Lung (tissue), 12 donors: ENCODE results near the gene GSKIP. TPM values are rescaled to one million over a fixed set of nuclear protein-coding genes. Genes with fewer than 3 reads are reported as not detected.

Source experiments
- ATAC-seq: fragments of 200-7000 bp; cut with Tn5 transposase; one replicate; pipeline ENCODE4 v1.9.1; 2020; ENCODE audit warnings: moderate number of reproducible peaks; ENCODE audit not compliant: insufficient read depth, low FRiP score
- DNase-seq, 3 donors: peaks; one replicate each; pipeline ENCODE4 v3.0.0-alpha.2; 2013 to 2017
- H3K27ac ChIP-seq, 2 donors: one replicate each; pipeline ENCODE4 v1.5.1; 2013; ENCODE audit warnings: mild to moderate bottlenecking in 2 of 2, moderate library complexity in 2 of 2, control low read depth in 1 of 2, inconsistent platforms in 1 of 2, low read depth in 1 of 2, low read length in 1 of 2
- H3K27me3 ChIP-seq, 3 donors: one replicate each; pipeline ENCODE4 v1.5.1; 2013; ENCODE audit warnings: low read length in 2 of 3; ENCODE audit not compliant: control insufficient read depth in 3 of 3, insufficient read depth in 3 of 3
- H3K36me3 ChIP-seq, 4 donors: one replicate each; pipeline ENCODE4 v1.5.1; 2013; ENCODE audit warnings: low read length in 4 of 4, mild to moderate bottlenecking in 1 of 4, moderate library complexity in 1 of 4; ENCODE audit not compliant: control insufficient read depth in 4 of 4, insufficient read depth in 4 of 4
- H3K4me1 ChIP-seq, 5 donors: one replicate each; pipeline ENCODE4 v1.5.1; 2013; ENCODE audit warnings: low read length in 5 of 5, mild to moderate bottlenecking in 2 of 5, moderate library complexity in 1 of 5; ENCODE audit not compliant: control insufficient read depth in 5 of 5, insufficient read depth in 5 of 5
- H3K4me3 ChIP-seq: one replicate; pipeline ENCODE4 v1.5.1; 2013; ENCODE audit warnings: mild to moderate bottlenecking, control low read depth, moderate library complexity
- H3K9ac ChIP-seq, 2 donors: one replicate each; pipeline ENCODE4 v1.5.1; 2013; ENCODE audit warnings: low read length in 2 of 2, control low read depth in 1 of 2; ENCODE audit not compliant: insufficient read depth in 1 of 2
- H3K9me3 ChIP-seq, 4 donors: one replicate each; pipeline ENCODE4 v1.5.1; 2013; ENCODE audit warnings: low read length in 3 of 4, mild to moderate bottlenecking in 1 of 4, moderate library complexity in 1 of 4; ENCODE audit not compliant: control insufficient read depth in 4 of 4, insufficient read depth in 3 of 4
- CTCF ChIP-seq: IDR thresholded peaks from 2 replicates; pipeline ENCODE4 v1.5.1; 2012; ENCODE audit warnings: mild to moderate bottlenecking; ENCODE audit errors: control extremely low read depth, extremely low read depth
- WGBS, 2 donors: extraction: QIAGEN DNeasy Blood & Tissue Kit; methylation state at CpG; one replicate each; pipeline ENCODE4 v1.1.7; 2013; 5-methylcytosine and 5-hydroxymethylcytosine counted together
- polyA plus RNA-seq, 2 donors: library from polyadenylated mRNA; stranded (reverse); fragments of 200-250 nt; gene quantifications; one replicate each; pipeline ENCODE4 v1.2.1, GENCODE V29; 2013
- total RNA-seq, 2 donors: library from RNA; depleted of rRNA in 1 of 2; stranded (reverse); fragments of >200 nt in 1 of 2; gene quantifications; one replicate each; pipeline ENCODE4 v1.2.1, GENCODE V29; 2014 to 2021
- donor health status: control.
- donor health status: control.
- donor health status: Bipolar disorder and iron deficiency.
- donor health status: healthy.
- donor health status: DM: yes; HTN: yes; CAD: no.

GSKIP gene
- total and polyA plus RNA-seq, 4 donors: 8.2 to 20.6 (median 15.0) TPM

- no peaks in the 10 kb centered on the region for H3K4me1 ChIP-seq
- no peaks in the 10 kb centered on the region for H3K27me3 ChIP-seq
- H3K27ac ChIP-seq: no peak overlapping the region
- ATAC-seq (no peak), DNase-seq (no peak)
- H3K9me3 ChIP-seq: no peaks in the 10 kb centered on the region
- no peaks in the 10 kb centered on the region for H3K36me3 ChIP-seq
- H3K4me3 ChIP-seq: no peak overlapping the region
- TF ChIP-seq CTCF: no peak
- no peak overlapping the region for H3K9ac ChIP-seq
- 88 to 93% methylated on average over 4 of the region's 4 CpGs for WGBS, 2 donors
These were observed 46.8 kb downstream of the GSKIP start for GRCh38 chr14:96410119-96410518.

DNA sequence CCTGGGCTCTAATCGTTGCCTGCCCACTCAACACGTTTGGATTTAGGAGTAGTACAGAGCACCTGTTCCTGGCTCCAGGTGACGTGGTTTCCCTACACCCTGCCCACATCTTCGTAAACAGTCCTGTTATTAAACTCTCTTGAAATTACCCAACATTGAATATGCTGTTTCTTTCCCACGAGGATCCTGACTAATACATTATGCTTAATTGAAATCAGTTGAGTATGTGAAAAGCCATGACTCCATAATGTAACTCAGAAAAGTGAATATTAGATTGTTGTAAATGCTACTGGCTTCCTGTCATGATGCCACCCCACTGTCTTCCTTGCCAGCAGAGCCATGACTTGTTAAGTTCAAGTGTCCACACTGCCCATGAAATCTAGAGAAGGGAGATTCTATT lies 50.2 kb downstream of the GSKIP start:
- no peak overlapping the region for H3K9ac ChIP-seq
- no peak overlapping the region for H3K4me3 ChIP-seq
- ATAC-seq (no peak), DNase-seq (no peak)
- no peak for TF ChIP-seq CTCF
- no peaks in the 10 kb centered on the region for H3K27me3 ChIP-seq
- no peak overlapping the region for H3K27ac ChIP-seq
- H3K36me3 ChIP-seq: no peaks in the 10 kb centered on the region
- WGBS, 2 donors: 86 to 87% methylated on average over 5 of the region's 5 CpGs
- no peaks in the 10 kb centered on the region for H3K4me1 ChIP-seq
- no peaks in the 10 kb centered on the region for H3K9me3 ChIP-seq

- DNase-seq: no peak
- no peaks in the 10 kb centered on the region for H3K36me3 ChIP-seq
- no peak overlapping the region for H3K27ac ChIP-seq
- no peaks in the 10 kb centered on the region for H3K27me3 ChIP-seq
- no peak for ATAC-seq
- no peak overlapping the region for H3K4me3 ChIP-seq
- TF ChIP-seq CTCF: no peak
- H3K9me3 ChIP-seq: no peaks in the 10 kb centered on the region
- no peak overlapping the region for H3K9ac ChIP-seq
- WGBS, 2 donors: 98 to 100% methylated on average over 2 of the region's 2 CpGs
- no peaks in the 10 kb centered on the region for H3K4me1 ChIP-seq
These were observed 52.2 kb downstream of the GSKIP start for GRCh38 chr14:96415559-96415958.

GRCh38 chr14:96416292-96416691 lies 53.0 kb downstream of the GSKIP start:
- H3K4me1 ChIP-seq: no peaks in the 10 kb centered on the region
- no peak overlapping the region for H3K9ac ChIP-seq
- no peak for ATAC-seq
- no peaks in the 10 kb centered on the region for H3K27me3 ChIP-seq
- TF ChIP-seq CTCF: no peak
- H3K36me3 ChIP-seq: no peaks in the 10 kb centered on the region
- H3K27ac ChIP-seq: no peak overlapping the region
- no peak overlapping the region for H3K4me3 ChIP-seq
- DNase-seq: no peak
- no peaks in the 10 kb centered on the region for H3K9me3 ChIP-seq
- 65 to 72% methylated on average over 1 of the region's 1 CpG for WGBS, 2 donors
